ENCODE measurements around the gene RBM20.

DNA sequence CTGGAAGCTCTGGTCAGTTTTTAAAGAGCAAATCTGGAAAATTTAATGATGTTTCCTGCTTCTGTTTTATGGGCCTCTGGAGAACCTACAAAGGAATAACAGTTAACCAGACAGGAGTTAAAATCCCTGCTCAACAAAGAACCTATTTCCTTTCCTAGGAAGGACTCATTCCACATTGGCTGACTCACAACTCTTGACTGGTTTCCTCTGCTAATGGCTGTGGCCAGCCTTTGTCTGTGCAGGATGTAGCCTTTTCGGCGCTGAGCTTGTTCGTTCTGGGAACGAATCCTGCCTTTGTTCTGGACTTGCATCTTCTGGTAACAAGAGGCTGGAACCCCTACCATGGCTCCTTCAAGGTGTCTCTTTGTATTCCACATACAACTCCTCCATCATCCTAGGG is 114.8 kb downstream of the RBM20 start:
- TF ChIP-seq, protein P1, sequence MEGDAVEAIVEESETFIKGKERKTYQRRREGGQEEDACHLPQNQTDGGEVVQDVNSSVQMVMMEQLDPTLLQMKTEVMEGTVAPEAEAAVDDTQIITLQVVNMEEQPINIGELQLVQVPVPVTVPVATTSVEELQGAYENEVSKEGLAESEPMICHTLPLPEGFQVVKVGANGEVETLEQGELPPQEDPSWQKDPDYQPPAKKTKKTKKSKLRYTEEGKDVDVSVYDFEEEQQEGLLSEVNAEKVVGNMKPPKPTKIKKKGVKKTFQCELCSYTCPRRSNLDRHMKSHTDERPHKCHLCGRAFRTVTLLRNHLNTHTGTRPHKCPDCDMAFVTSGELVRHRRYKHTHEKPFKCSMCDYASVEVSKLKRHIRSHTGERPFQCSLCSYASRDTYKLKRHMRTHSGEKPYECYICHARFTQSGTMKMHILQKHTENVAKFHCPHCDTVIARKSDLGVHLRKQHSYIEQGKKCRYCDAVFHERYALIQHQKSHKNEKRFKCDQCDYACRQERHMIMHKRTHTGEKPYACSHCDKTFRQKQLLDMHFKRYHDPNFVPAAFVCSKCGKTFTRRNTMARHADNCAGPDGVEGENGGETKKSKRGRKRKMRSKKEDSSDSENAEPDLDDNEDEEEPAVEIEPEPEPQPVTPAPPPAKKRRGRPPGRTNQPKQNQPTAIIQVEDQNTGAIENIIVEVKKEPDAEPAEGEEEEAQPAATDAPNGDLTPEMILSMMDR (conservative IDR thresholded peaks at IDR 0.05) = no peak
- TF ChIP-seq EZH2 (IDR thresholded peaks at IDR 0.05; ENCODE audit: low read depth) = no peak

All from PC-9 (cell line).